Hepatocyte (in vitro differentiated cells): ENCODE measurements around the gene TRMT11. TPM values are rescaled to one million over a fixed set of nuclear protein-coding genes. Genes with fewer than 3 reads are reported as not detected.

ENCODE experiments used
- DNase-seq: peaks from one replicate; pipeline ENCODE4 v3.0.0-alpha.2; 2016; ENCODE audit warnings: low spot score
- H2AFZ ChIP-seq: fragments of 200-600 bp; sonication (generic); 2 replicates; pipeline ENCODE4 v1.6.0; 2016; ENCODE audit warnings: antibody characterized with exemption, mild to moderate bottlenecking
- H3K27ac ChIP-seq: fragments of 200-600 bp; sonication (generic); 2 replicates; pipeline ENCODE4 v1.5.1; 2016; ENCODE audit warnings: mild to moderate bottlenecking
- H3K27me3 ChIP-seq: fragments of 200-600 bp; sonication (generic); 2 replicates; pipeline ENCODE4 v1.6.1; 2016
- H3K36me3 ChIP-seq: fragments of 200-600 bp; sonication (generic); replicated peaks from 2 replicates; pipeline ENCODE4 v1.5.1; 2016; ENCODE audit warnings: low read depth; ENCODE audit not compliant: insufficient read depth
- H3K4me1 ChIP-seq: fragments of 200-600 bp; sonication (generic); 2 replicates; pipeline ENCODE4 v1.5.1; 2016; ENCODE audit warnings: mild to moderate bottlenecking, moderate library complexity; ENCODE audit not compliant: insufficient read depth
- H3K4me2 ChIP-seq: fragments of 200-600 bp; sonication (generic); 2 replicates; pipeline ENCODE4 v1.6.0; 2016
- H3K4me3 ChIP-seq: fragments of 200-600 bp; sonication (generic); 2 replicates; pipeline ENCODE4 v1.5.1; 2016; ENCODE audit warnings: mild to moderate bottlenecking
- H3K79me2 ChIP-seq: fragments of 200-600 bp; sonication (generic); 2 replicates; pipeline ENCODE4 v1.6.0; 2017; ENCODE audit warnings: mild to moderate bottlenecking
- H3K9me2 ChIP-seq: fragments of 200-600 bp; sonication (generic); replicated peaks from 2 replicates; pipeline ENCODE4 v1.6.0; 2017; ENCODE audit warnings: mild to moderate bottlenecking; ENCODE audit not compliant: insufficient read depth
- H3K9me3 ChIP-seq: fragments of 200-600 bp; sonication (generic); 2 replicates; pipeline ENCODE4 v1.5.1; 2016; ENCODE audit warnings: low read depth, mild to moderate bottlenecking
- H4K20me1 ChIP-seq: fragments of 200-600 bp; sonication (generic); 2 replicates; pipeline ENCODE4 v1.6.0; 2016; ENCODE audit warnings: mild to moderate bottlenecking; ENCODE audit not compliant: insufficient read depth, poor library complexity, severe bottlenecking
- EZH2 ChIP-seq: fragments of 200-600 bp; sonication (generic); IDR thresholded peaks from 2 replicates; pipeline ENCODE4 v1.6.1; 2016; ENCODE audit warnings: antibody characterized with exemption, mild to moderate bottlenecking, borderline replicate concordance
- EZH2phosphoT487 ChIP-seq: fragments of 200-600 bp; sonication (generic); IDR thresholded peaks from one replicate; pipeline ENCODE4 v1.6.1; 2018; ENCODE audit warnings: antibody characterized with exemption, mild to moderate bottlenecking, low read depth, moderate library complexity; ENCODE audit not compliant: unreplicated experiment, severe bottlenecking
- WGBS: methylation state at CpG from one replicate; pipeline ENCODE4 v1.1.6; 2016; ENCODE audit warnings: low lambda C conversion rate; ENCODE audit errors: missing lambda C conversion rate; 5-methylcytosine and 5-hydroxymethylcytosine counted together
- polyA plus RNA-seq: library from polyadenylated mRNA; unstranded; fragments of >200 nt; fragmentation: Nextera tagmentation; extraction: Ambion mirVana; gene quantifications from 2 replicates; pipeline ENCODE4 v1.2.1, GENCODE V29; 2016
- total RNA-seq: library from RNA; depleted of rRNA; stranded (reverse); fragments of >200 nt; gene quantifications from 2 replicates; pipeline ENCODE4 v1.2.3, GENCODE V29; 2014
- TF ChIP-seq, protein P1 (sequence below): fragments of 200-600 bp; sonication (generic); IDR thresholded peaks from 2 replicates; pipeline ENCODE4 v1.5.1; 2016; ENCODE audit warnings: antibody characterized with exemption, mild to moderate bottlenecking; ENCODE audit not compliant: poor library complexity

Gene TRMT11
- total and polyA plus RNA-seq, 2 experiments from 2014 or later, result 18.6 to 27.6 TPM

- no peaks in the 10 kb centered on the region for H3K27me3 ChIP-seq
- no peaks in the 10 kb centered on the region for H3K79me2 ChIP-seq
- no peak overlapping the region for H3K27ac ChIP-seq
- no peak for DNase-seq
- no peaks in the 10 kb centered on the region for H4K20me1 ChIP-seq
- no peak overlapping the region for H3K4me2 ChIP-seq
- H3K36me3 ChIP-seq, result no peaks in the 10 kb centered on the region
- H3K9me2 ChIP-seq, result no peaks in the 10 kb centered on the region
- TF ChIP-seq, protein P1, sequence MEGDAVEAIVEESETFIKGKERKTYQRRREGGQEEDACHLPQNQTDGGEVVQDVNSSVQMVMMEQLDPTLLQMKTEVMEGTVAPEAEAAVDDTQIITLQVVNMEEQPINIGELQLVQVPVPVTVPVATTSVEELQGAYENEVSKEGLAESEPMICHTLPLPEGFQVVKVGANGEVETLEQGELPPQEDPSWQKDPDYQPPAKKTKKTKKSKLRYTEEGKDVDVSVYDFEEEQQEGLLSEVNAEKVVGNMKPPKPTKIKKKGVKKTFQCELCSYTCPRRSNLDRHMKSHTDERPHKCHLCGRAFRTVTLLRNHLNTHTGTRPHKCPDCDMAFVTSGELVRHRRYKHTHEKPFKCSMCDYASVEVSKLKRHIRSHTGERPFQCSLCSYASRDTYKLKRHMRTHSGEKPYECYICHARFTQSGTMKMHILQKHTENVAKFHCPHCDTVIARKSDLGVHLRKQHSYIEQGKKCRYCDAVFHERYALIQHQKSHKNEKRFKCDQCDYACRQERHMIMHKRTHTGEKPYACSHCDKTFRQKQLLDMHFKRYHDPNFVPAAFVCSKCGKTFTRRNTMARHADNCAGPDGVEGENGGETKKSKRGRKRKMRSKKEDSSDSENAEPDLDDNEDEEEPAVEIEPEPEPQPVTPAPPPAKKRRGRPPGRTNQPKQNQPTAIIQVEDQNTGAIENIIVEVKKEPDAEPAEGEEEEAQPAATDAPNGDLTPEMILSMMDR, result no peak
- TF ChIP-seq EZH2, result no peak
- TF ChIP-seq EZH2phosphoT487, result no peak
- peaks cover 20% of the 10 kb centered on the region for H3K4me1 ChIP-seq
- H3K4me3 ChIP-seq, result no peak overlapping the region
- no peaks in the 10 kb centered on the region for H3K9me3 ChIP-seq
- WGBS, result 97% methylated on average over 12 of the region's 12 CpGs
- no peak overlapping the region for H2AFZ ChIP-seq
Observed at GRCh38 chr6:126066053-126067048, 80.0 kb downstream of the TRMT11 start.

- Histone ChIP-seq H3K27me3 (no peaks in the 10 kb centered on the region), H3K4me3 (no peak overlapping the region), H3K4me1 (peaks cover 20% of the 10 kb centered on the region), H3K4me2 (no peak overlapping the region), H3K9me3 (no peaks in the 10 kb centered on the region), H3K36me3 (no peaks in the 10 kb centered on the region), H3K79me2 (no peaks in the 10 kb centered on the region), H3K27ac (no peak overlapping the region), H4K20me1 (no peaks in the 10 kb centered on the region), H2AFZ (no peak overlapping the region), H3K9me2 (no peaks in the 10 kb centered on the region)
- DNase-seq, result no peak
- WGBS, result 98% methylated on average over 3 of the region's 3 CpGs
- TF ChIP-seq, protein P1, result no peak
- TF ChIP-seq EZH2, result no peak
- TF ChIP-seq EZH2phosphoT487, result no peak
Observed at GRCh38 chr6:126067073-126067472, 80.7 kb downstream of the TRMT11 start.

DNA sequence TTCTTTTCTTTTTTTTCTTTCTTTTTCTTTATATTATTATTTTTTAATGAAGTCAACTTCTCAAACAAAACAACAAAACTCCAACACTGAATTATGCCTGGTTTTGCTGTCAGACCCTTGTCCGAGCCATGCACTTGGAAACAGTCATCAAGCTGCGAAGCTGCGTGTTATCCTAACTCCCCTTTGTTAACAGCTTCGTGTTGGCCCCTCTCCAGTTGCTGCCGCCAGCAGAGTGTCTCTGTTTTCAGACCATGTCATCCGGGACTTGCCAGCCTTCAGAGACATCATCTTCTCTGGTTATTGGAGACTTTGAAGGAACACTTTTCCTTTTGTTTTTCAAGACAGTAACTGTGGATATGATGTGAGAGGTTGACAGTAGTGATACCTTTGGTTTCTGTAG lies 83.1 kb downstream of the TRMT11 start:
- Histone ChIP-seq H2AFZ (no peak overlapping the region), H3K4me2 (no peak overlapping the region), H3K27me3 (no peaks in the 10 kb centered on the region), H3K9me3 (no peaks in the 10 kb centered on the region), H3K79me2 (no peaks in the 10 kb centered on the region), H3K4me3 (no peak overlapping the region), H3K9me2 (no peaks in the 10 kb centered on the region), H3K36me3 (no peaks in the 10 kb centered on the region), H4K20me1 (no peaks in the 10 kb centered on the region), H3K27ac (no peak overlapping the region), H3K4me1 (no peaks in the 10 kb centered on the region)
- 93% methylated on average over 6 of the region's 6 CpGs for WGBS
- no peak for DNase-seq
- TF ChIP-seq EZH2 (no peak), EZH2phosphoT487 (no peak)
- TF ChIP-seq, protein P1, result no peak
